Measurements from ENCODE around the gene P3H2.

DNA sequence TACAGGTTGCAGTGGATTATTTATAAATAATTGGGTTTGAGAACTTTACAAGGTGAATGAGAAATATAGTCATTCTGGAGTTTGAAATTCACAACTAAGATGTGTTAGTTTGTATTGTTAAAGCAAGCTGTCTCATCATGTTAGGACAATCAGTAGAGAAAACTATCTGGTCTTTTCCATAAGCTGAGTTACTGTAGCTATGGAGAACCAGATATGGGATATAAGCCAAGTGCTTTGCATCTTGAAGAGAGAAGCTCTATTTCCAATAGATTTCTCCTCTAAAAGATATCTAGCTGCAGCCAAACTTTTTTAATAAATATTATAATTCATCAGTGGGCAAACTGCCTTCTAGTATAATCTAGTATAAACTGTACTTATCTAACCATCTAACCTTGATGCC, 11.3 kb downstream of the P3H2 start:
- no peak for TF ChIP-seq EZH2phosphoT487 (IDR thresholded peaks at IDR 0.05; ENCODE audit: borderline replicate concordance)
- TF ChIP-seq, protein P1, sequence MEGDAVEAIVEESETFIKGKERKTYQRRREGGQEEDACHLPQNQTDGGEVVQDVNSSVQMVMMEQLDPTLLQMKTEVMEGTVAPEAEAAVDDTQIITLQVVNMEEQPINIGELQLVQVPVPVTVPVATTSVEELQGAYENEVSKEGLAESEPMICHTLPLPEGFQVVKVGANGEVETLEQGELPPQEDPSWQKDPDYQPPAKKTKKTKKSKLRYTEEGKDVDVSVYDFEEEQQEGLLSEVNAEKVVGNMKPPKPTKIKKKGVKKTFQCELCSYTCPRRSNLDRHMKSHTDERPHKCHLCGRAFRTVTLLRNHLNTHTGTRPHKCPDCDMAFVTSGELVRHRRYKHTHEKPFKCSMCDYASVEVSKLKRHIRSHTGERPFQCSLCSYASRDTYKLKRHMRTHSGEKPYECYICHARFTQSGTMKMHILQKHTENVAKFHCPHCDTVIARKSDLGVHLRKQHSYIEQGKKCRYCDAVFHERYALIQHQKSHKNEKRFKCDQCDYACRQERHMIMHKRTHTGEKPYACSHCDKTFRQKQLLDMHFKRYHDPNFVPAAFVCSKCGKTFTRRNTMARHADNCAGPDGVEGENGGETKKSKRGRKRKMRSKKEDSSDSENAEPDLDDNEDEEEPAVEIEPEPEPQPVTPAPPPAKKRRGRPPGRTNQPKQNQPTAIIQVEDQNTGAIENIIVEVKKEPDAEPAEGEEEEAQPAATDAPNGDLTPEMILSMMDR (conservative IDR thresholded peaks at IDR 0.05; ENCODE audit: low read length) = no peak
